Neural crest cell (in vitro differentiated cells): Measurements from ENCODE around the gene SRPK1. TPM values are rescaled to one million over a fixed set of nuclear protein-coding genes. Genes with fewer than 3 reads are reported as not detected.

Experiments used
- DNase-seq: peaks from one replicate; pipeline ENCODE4 v3.0.0; 2021; ENCODE audit warnings: low read depth, mixed read lengths, low spot score
- H3K27ac Mint-ChIP-seq: one replicate; pipeline ENCODE4 v1.8.0; 2021; ENCODE audit warnings: mild to moderate bottlenecking, mixed read lengths; ENCODE audit not compliant: unreplicated experiment
- H3K27me3 Mint-ChIP-seq: 2 replicates; pipeline ENCODE4 v1.8.0; 2021; ENCODE audit warnings: low read depth, mild to moderate bottlenecking, mixed read lengths
- H3K36me3 Mint-ChIP-seq: 2 replicates; pipeline ENCODE4 v1.8.0; 2021; ENCODE audit warnings: low read depth, mild to moderate bottlenecking, mixed read lengths
- H3K4me1 Mint-ChIP-seq: 2 replicates; pipeline ENCODE4 v1.8.0; 2021; ENCODE audit warnings: mixed read lengths
- H3K4me3 Mint-ChIP-seq: one replicate; pipeline ENCODE4 v1.8.0; 2021; ENCODE audit warnings: mild to moderate bottlenecking, mixed read lengths
- H3K9me3 Mint-ChIP-seq: 2 replicates; pipeline ENCODE4 v1.8.0; 2021; ENCODE audit warnings: mixed read lengths
- CTCF ChIP-seq: fragments of 200-600 bp; sonication (generic); conservative IDR thresholded peaks from 2 replicates; pipeline ENCODE4 v1.5.0; 2021; ENCODE audit warnings: antibody characterized with exemption, mild to moderate bottlenecking
- total RNA-seq: library from RNA; stranded (reverse); gene quantifications from 2 replicates; pipeline ENCODE4 v1.2.1, GENCODE V29; 2021

The SRPK1 gene
- total RNA-seq, 1 donor from 2014 or later, result 113 TPM

GRCh38 chr6:35797837-35798526, 122.9 kb downstream of the SRPK1 start:
- Mint-ChIP-seq H3K4me3 (no peak overlapping the region), H3K36me3 (no peaks in the 10 kb centered on the region), H3K27me3 (peaks cover 12% of the 10 kb centered on the region), H3K9me3 (no peaks in the 10 kb centered on the region), H3K4me1 (no peaks in the 10 kb centered on the region), H3K27ac (no peak overlapping the region)
- TF ChIP-seq CTCF, result no peak
- DNase-seq, result no peak

- no peak overlapping the region for H3K4me3 Mint-ChIP-seq
- H3K9me3 Mint-ChIP-seq, result no peaks in the 10 kb centered on the region
- no peak for TF ChIP-seq CTCF
- peak overlapping the region; percentile 43 for H3K27ac Mint-ChIP-seq
- H3K4me1 Mint-ChIP-seq, result no peaks in the 10 kb centered on the region
- peaks cover 12% of the 10 kb centered on the region for H3K27me3 Mint-ChIP-seq
- no peaks in the 10 kb centered on the region for H3K36me3 Mint-ChIP-seq
- no peak for DNase-seq
Measured at GRCh38 chr6:35796236-35796635, 124.7 kb downstream of the SRPK1 start.

GRCh38 chr6:35795453-35796071, 125.3 kb downstream of the SRPK1 start:
- Mint-ChIP-seq H3K4me1 (no peaks in the 10 kb centered on the region), H3K27me3 (peaks cover 10% of the 10 kb centered on the region), H3K27ac (no peak overlapping the region), H3K9me3 (no peaks in the 10 kb centered on the region), H3K36me3 (no peaks in the 10 kb centered on the region), H3K4me3 (no peak overlapping the region)
- TF ChIP-seq CTCF, result no peak
- no peak for DNase-seq

- H3K9me3 Mint-ChIP-seq, result no peaks in the 10 kb centered on the region
- H3K27ac Mint-ChIP-seq, result peak overlapping the region; percentile 63
- H3K36me3 Mint-ChIP-seq, result no peaks in the 10 kb centered on the region
Measured at GRCh38 chr6:35794536-35795452, 126.1 kb downstream of the SRPK1 start.

More at GRCh38 chr6:35794536-35795452, 126.1 kb downstream of the SRPK1 start:
- peaks cover 5% of the 10 kb centered on the region for H3K27me3 Mint-ChIP-seq
- no peak for DNase-seq
- H3K4me1 Mint-ChIP-seq, result no peaks in the 10 kb centered on the region
- H3K4me3 Mint-ChIP-seq, result no peak overlapping the region
- no peak for TF ChIP-seq CTCF
